HEK293 (cell line): Measurements from ENCODE around the gene ACOT8.

Source experiments
- HOXD13 ChIP-seq: sonication (generic); formaldehyde crosslinking; IDR thresholded peaks from 2 replicates; pipeline ENCODE4 v1.8.0; 2022; ENCODE audit warnings: missing genetic modification reagents, borderline replicate concordance
- SETDB1 ChIP-seq: IDR thresholded peaks from one replicate; pipeline ENCODE4 v1.6.1; 2017; ENCODE audit warnings: mild to moderate bottlenecking, low read length, moderate library complexity, mixed read lengths; ENCODE audit not compliant: insufficient read length
- WT1 ChIP-seq: fragments of 450-650 bp; formaldehyde crosslinking; IDR thresholded peaks from 2 replicates; pipeline ENCODE4 v1.5.1; 2016; ENCODE audit warnings: missing biosample characterization, missing genetic modification characterization
- ZFHX2 ChIP-seq: fragments of 450-650 bp; formaldehyde crosslinking; conservative IDR thresholded peaks from 2 replicates; pipeline ENCODE4 v1.5.1; 2016; ENCODE audit warnings: missing biosample characterization, missing genetic modification characterization
- ZNF121 ChIP-seq: fragments of 450-650 bp; formaldehyde crosslinking; IDR thresholded peaks from 2 replicates; pipeline ENCODE4 v1.5.1; 2016; ENCODE audit warnings: missing biosample characterization, missing genetic modification characterization
- ZNF138 ChIP-seq: fragments of 450-650 bp; formaldehyde crosslinking; IDR thresholded peaks from 2 replicates; pipeline ENCODE4 v1.5.1; 2016; ENCODE audit warnings: missing biosample characterization, missing genetic modification characterization, borderline replicate concordance
- ZNF155 ChIP-seq: fragments of 450-650 bp; formaldehyde crosslinking; IDR thresholded peaks from 2 replicates; pipeline ENCODE4 v1.5.1; 2016; ENCODE audit warnings: missing biosample characterization, missing genetic modification characterization
- ZNF16 ChIP-seq: fragments of 450-650 bp; formaldehyde crosslinking; IDR thresholded peaks from 2 replicates; pipeline ENCODE4 v1.5.1; 2016; ENCODE audit warnings: low read depth, missing biosample characterization, missing genetic modification characterization
- ZNF169 ChIP-seq: fragments of 450-650 bp; formaldehyde crosslinking; IDR thresholded peaks from 2 replicates; pipeline ENCODE4 v1.5.1; 2016; ENCODE audit warnings: missing biosample characterization, missing genetic modification characterization
- ZNF184 ChIP-seq: fragments of 450-650 bp; IDR thresholded peaks from 2 replicates; pipeline ENCODE4 v1.5.1; 2018; ENCODE audit warnings: missing biosample characterization, mild to moderate bottlenecking, missing genetic modification characterization
- ZNF211 ChIP-seq: fragments of 450-650 bp; formaldehyde crosslinking; IDR thresholded peaks from 2 replicates; pipeline ENCODE4 v1.5.1; 2016; ENCODE audit warnings: low read depth, missing biosample characterization, missing genetic modification characterization
- ZNF239 ChIP-seq: fragments of 450-650 bp; formaldehyde crosslinking; IDR thresholded peaks from 2 replicates; pipeline ENCODE4 v1.5.1; 2016; ENCODE audit warnings: missing biosample characterization, missing genetic modification characterization
- ZNF248 ChIP-seq: fragments of 450-650 bp; formaldehyde crosslinking; IDR thresholded peaks from 2 replicates; pipeline ENCODE4 v1.5.1; 2017; ENCODE audit warnings: missing biosample characterization, missing genetic modification characterization
- ZNF266 ChIP-seq: fragments of 450-650 bp; formaldehyde crosslinking; IDR thresholded peaks from 2 replicates; pipeline ENCODE4 v1.5.1; 2016; ENCODE audit warnings: missing biosample characterization, missing genetic modification characterization, low read depth
- ZNF292 ChIP-seq: fragments of 450-650 bp; formaldehyde crosslinking; IDR thresholded peaks from 2 replicates; pipeline ENCODE4 v1.5.1; 2016; ENCODE audit warnings: low read depth, missing biosample characterization, missing genetic modification characterization, borderline replicate concordance
- ZNF391 ChIP-seq: fragments of 450-650 bp; formaldehyde crosslinking; IDR thresholded peaks from 2 replicates; pipeline ENCODE4 v1.5.1; 2016; ENCODE audit warnings: low read depth, missing biosample characterization, missing genetic modification characterization, borderline replicate concordance
- ZNF426 ChIP-seq: fragments of 450-650 bp; formaldehyde crosslinking; IDR thresholded peaks from 2 replicates; pipeline ENCODE4 v1.5.1; 2017; ENCODE audit warnings: missing biosample characterization, missing genetic modification characterization, mild to moderate bottlenecking, inconsistent platforms, moderate library complexity
- ZNF549 ChIP-seq: fragments of 450-650 bp; IDR thresholded peaks from 2 replicates; pipeline ENCODE4 v1.5.1; 2018; ENCODE audit warnings: missing biosample characterization, missing genetic modification characterization, mild to moderate bottlenecking, inconsistent platforms, moderate library complexity
- ZNF585B ChIP-seq: fragments of 450-650 bp; formaldehyde crosslinking; IDR thresholded peaks from 2 replicates; pipeline ENCODE4 v1.5.1; 2016; ENCODE audit warnings: missing biosample characterization, missing genetic modification characterization
- ZNF610 ChIP-seq: fragments of 450-650 bp; formaldehyde crosslinking; IDR thresholded peaks from 2 replicates; pipeline ENCODE4 v1.5.1; 2016; ENCODE audit warnings: missing biosample characterization, missing genetic modification characterization, borderline replicate concordance
- ZNF660 ChIP-seq: fragments of 450-650 bp; IDR thresholded peaks from 2 replicates; pipeline ENCODE4 v1.5.1; 2018; ENCODE audit warnings: missing biosample characterization, mild to moderate bottlenecking, missing genetic modification characterization
- ZNF670 ChIP-seq: fragments of 450-650 bp; formaldehyde crosslinking; IDR thresholded peaks from 2 replicates; pipeline ENCODE4 v1.5.1; 2016; ENCODE audit warnings: missing biosample characterization, missing genetic modification characterization, low read depth
- ZNF747 ChIP-seq: fragments of 450-650 bp; formaldehyde crosslinking; IDR thresholded peaks from 2 replicates; pipeline ENCODE4 v1.5.1; 2016; ENCODE audit warnings: missing biosample characterization, missing genetic modification characterization
- ZNF776 ChIP-seq: fragments of 450-650 bp; formaldehyde crosslinking; IDR thresholded peaks from 2 replicates; pipeline ENCODE4 v1.5.0; 2017; ENCODE audit warnings: missing biosample characterization, missing genetic modification characterization, borderline replicate concordance
- TF ChIP-seq, protein P1 (sequence below): fragments of 450-650 bp; formaldehyde crosslinking; IDR thresholded peaks from 2 replicates; pipeline ENCODE4 v1.5.1; 2016; ENCODE audit warnings: missing biosample characterization, missing genetic modification characterization
- TF ChIP-seq, protein P2 (sequence below): fragments of 450-650 bp; formaldehyde crosslinking; IDR thresholded peaks from 2 replicates; pipeline ENCODE4 v1.5.1; 2016; ENCODE audit warnings: missing biosample characterization, missing genetic modification characterization
- TF ChIP-seq, protein P3 (sequence below): fragments of 450-650 bp; IDR thresholded peaks from 2 replicates; pipeline ENCODE4 v1.5.1; 2018; ENCODE audit warnings: missing biosample characterization, missing genetic modification characterization
- TF ChIP-seq, protein P4 (sequence below): fragments of 450-650 bp; formaldehyde crosslinking; IDR thresholded peaks from 2 replicates; pipeline ENCODE4 v1.5.1; 2016; ENCODE audit warnings: missing biosample characterization, missing genetic modification characterization
- TF ChIP-seq, protein P5 (sequence below): fragments of 450-650 bp; formaldehyde crosslinking; IDR thresholded peaks from 2 replicates; pipeline ENCODE4 v1.5.1; 2016; ENCODE audit warnings: missing biosample characterization, missing genetic modification characterization

Gene ACOT8

DNA sequence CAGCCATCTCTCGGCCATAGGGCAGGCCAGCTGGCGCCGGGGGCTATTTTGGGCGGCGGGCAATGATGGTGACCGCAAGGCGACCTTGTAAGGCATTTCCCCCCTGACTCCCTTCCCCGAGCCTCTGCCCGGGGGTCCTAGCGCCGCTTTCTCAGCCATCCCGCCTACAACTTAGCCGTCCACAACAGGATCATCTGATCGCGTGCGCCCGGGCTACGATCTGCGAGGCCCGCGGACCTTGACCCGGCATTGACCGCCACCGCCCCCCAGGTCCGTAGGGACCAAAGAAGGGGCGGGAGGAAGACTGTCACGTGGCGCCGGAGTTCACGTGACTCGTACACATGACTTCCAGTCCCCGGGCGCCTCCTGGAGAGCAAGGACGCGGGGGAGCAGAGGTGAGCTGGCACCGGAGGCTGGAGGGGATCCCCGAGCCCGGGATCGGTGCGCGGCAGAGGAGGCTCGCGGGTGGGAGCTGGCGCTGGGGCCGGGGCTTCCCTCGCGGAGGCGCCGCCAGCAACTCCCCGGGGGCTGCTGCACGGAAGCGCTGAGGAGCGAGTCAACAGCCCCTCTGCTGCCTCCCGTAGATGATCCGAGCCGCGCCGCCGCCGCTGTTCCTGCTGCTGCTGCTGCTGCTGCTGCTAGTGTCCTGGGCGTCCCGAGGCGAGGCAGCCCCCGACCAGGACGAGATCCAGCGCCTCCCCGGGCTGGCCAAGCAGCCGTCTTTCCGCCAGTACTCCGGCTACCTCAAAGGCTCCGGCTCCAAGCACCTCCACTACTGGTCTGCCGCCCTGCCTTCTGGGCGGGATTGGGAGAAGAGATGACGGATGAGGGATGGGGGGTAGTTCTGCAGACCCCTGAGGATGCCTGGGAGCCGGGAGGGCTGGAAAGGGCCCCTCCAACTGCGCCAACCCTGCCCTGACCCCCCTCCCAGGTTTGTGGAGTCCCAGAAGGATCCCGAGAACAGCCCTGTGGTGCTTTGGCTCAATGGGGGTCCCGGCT lies 34.1 kb upstream of the ACOT8 start, which contains the start of the genes CTSA and NEURL2 (continued):
- TF ChIP-seq ZNF155 = no peak
- no peak for TF ChIP-seq ZNF184 (tag by site-specific recombination)
- peak; percentile 91; the same call in 1 of the 2 replicates for TF ChIP-seq ZNF391
- no peak for TF ChIP-seq ZNF211 (tag by site-specific recombination)
- peak; percentile 68 for TF ChIP-seq WT1 (tag by site-specific recombination)
- TF ChIP-seq ZNF585B (tag by site-specific recombination) = no peak
- no peak for TF ChIP-seq ZNF292 (tag by site-specific recombination)
- TF ChIP-seq HOXD13 (CRISPR knock-in tag) = no peak
- no peak for TF ChIP-seq ZNF266 (tag by site-specific recombination)
- TF ChIP-seq, protein P1, sequence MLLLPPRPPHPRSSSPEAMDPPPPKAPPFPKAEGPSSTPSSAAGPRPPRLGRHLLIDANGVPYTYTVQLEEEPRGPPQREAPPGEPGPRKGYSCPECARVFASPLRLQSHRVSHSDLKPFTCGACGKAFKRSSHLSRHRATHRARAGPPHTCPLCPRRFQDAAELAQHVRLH (tag by site-specific recombination) = no peak
- no peak for TF ChIP-seq ZNF138 (tag by site-specific recombination)
- TF ChIP-seq ZNF16 (tag by site-specific recombination) = no peak
- no peak for TF ChIP-seq ZNF239 (tag by site-specific recombination)
- TF ChIP-seq, protein P2, sequence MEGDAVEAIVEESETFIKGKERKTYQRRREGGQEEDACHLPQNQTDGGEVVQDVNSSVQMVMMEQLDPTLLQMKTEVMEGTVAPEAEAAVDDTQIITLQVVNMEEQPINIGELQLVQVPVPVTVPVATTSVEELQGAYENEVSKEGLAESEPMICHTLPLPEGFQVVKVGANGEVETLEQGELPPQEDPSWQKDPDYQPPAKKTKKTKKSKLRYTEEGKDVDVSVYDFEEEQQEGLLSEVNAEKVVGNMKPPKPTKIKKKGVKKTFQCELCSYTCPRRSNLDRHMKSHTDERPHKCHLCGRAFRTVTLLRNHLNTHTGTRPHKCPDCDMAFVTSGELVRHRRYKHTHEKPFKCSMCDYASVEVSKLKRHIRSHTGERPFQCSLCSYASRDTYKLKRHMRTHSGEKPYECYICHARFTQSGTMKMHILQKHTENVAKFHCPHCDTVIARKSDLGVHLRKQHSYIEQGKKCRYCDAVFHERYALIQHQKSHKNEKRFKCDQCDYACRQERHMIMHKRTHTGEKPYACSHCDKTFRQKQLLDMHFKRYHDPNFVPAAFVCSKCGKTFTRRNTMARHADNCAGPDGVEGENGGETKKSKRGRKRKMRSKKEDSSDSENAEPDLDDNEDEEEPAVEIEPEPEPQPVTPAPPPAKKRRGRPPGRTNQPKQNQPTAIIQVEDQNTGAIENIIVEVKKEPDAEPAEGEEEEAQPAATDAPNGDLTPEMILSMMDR (tag by site-specific recombination) = peak; percentile 59
- TF ChIP-seq ZNF426 = no peak
- peak; percentile 32; the same call in 1 of the 2 replicates for TF ChIP-seq ZNF660 (tag by site-specific recombination)
- TF ChIP-seq SETDB1 = no peak
- TF ChIP-seq ZNF549 (tag by site-specific recombination) = no peak
- TF ChIP-seq ZFHX2 (tag by site-specific recombination) = peak; percentile 79
- no peak for TF ChIP-seq ZNF248
- TF ChIP-seq, protein P3, sequence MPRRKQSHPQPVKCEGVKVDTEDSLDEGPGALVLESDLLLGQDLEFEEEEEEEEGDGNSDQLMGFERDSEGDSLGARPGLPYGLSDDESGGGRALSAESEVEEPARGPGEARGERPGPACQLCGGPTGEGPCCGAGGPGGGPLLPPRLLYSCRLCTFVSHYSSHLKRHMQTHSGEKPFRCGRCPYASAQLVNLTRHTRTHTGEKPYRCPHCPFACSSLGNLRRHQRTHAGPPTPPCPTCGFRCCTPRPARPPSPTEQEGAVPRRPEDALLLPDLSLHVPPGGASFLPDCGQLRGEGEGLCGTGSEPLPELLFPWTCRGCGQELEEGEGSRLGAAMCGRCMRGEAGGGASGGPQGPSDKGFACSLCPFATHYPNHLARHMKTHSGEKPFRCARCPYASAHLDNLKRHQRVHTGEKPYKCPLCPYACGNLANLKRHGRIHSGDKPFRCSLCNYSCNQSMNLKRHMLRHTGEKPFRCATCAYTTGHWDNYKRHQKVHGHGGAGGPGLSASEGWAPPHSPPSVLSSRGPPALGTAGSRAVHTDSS = no peak
- TF ChIP-seq ZNF169 (tag by site-specific recombination) = no peak
- TF ChIP-seq ZNF776 = no peak
- TF ChIP-seq ZNF610 (tag by site-specific recombination) = peak; percentile 55; the same call in 1 of the 2 replicates
- no peak for TF ChIP-seq ZNF670
- no peak for TF ChIP-seq ZNF121 (tag by site-specific recombination)
- TF ChIP-seq, protein P4, sequence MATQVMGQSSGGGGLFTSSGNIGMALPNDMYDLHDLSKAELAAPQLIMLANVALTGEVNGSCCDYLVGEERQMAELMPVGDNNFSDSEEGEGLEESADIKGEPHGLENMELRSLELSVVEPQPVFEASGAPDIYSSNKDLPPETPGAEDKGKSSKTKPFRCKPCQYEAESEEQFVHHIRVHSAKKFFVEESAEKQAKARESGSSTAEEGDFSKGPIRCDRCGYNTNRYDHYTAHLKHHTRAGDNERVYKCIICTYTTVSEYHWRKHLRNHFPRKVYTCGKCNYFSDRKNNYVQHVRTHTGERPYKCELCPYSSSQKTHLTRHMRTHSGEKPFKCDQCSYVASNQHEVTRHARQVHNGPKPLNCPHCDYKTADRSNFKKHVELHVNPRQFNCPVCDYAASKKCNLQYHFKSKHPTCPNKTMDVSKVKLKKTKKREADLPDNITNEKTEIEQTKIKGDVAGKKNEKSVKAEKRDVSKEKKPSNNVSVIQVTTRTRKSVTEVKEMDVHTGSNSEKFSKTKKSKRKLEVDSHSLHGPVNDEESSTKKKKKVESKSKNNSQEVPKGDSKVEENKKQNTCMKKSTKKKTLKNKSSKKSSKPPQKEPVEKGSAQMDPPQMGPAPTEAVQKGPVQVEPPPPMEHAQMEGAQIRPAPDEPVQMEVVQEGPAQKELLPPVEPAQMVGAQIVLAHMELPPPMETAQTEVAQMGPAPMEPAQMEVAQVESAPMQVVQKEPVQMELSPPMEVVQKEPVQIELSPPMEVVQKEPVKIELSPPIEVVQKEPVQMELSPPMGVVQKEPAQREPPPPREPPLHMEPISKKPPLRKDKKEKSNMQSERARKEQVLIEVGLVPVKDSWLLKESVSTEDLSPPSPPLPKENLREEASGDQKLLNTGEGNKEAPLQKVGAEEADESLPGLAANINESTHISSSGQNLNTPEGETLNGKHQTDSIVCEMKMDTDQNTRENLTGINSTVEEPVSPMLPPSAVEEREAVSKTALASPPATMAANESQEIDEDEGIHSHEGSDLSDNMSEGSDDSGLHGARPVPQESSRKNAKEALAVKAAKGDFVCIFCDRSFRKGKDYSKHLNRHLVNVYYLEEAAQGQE (tag by site-specific recombination) = peak; percentile 58
- no peak for TF ChIP-seq ZNF747 (tag by site-specific recombination)
- TF ChIP-seq, protein P5, sequence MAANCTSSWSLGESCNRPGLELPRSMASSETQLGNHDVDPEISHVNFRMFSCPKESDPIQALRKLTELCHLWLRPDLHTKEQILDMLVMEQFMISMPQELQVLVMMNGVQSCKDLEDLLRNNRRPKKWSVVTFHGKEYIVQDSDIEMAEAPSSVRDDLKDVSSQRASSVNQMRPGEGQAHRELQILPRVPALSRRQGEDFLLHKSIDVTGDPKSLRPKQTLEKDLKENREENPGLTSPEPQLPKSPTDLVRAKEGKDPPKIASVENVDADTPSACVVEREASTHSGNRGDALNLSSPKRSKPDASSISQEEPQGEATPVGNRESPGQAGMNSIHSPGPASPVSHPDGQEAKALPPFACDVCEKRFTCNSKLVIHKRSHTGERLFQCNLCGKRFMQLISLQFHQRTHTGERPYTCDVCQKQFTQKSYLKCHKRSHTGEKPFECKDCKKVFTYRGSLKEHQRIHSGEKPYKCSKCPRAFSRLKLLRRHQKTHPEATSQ (tag by site-specific recombination) = peak; percentile 19; the same call in 1 of the 2 replicates
